ENCODE measurements around the gene SUV39H2.
"Not testable (repeated sequence)": the region's sequence is repeated elsewhere in the genome, so short reads cannot be mapped to it uniquely, and the experiment has no call there.

The SUV39H2 gene

DNA sequence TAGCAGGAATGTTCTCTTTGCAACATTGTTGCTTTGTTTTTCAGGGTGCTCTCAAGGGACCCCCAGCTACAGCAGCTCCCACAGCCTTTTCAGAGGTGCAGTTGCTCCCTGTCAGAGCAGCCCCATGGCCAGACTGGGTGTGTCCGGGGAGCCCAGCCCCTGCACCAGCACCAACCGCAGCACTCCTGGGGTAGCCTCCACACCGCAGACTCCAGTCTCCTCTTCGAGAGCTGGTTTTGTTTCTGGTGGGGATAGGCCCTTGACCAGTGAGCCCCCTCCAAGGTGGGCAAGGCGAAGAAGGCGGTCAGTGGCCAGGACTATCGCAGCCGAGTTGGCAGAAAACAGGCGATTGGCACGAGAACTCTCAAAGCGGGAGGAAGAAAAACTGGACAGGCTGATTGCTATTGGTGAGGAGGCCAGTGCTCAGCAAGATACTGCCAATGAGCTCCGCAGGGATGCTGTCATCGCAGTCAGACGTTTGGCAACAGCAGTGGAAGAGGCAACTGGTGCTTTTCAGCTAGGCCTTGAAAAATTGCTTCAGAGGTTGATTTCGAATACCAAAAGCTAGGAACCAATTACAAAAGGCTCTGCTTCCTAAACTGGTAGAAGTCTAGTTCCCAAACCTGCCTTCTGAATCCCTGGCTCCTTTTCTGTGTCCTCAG lies 35.2 kb upstream of the SUV39H2 start:
- no peak for FAIRE-seq
- no peak for DNase-seq (ENCODE audit: insufficient read length, low spot score)
- TF ChIP-seq POLR2AphosphoS5 (IDR thresholded peaks at IDR 0.05; ENCODE audit: low read depth, low read length) = no peak
- TF ChIP-seq TAF1 (IDR thresholded peaks at IDR 0.05; ENCODE audit: low read depth, low read length) = no peak
- no peak for TF ChIP-seq PAX5 (IDR thresholded peaks at IDR 0.05; ENCODE audit: insufficient read depth, low read length, severe bottlenecking)
- TF ChIP-seq POU2F2 (IDR thresholded peaks at IDR 0.05; ENCODE audit: low read depth, low read length) = no peak
- no peak for TF ChIP-seq POLR2A (IDR thresholded peaks at IDR 0.05; ENCODE audit: low read depth, low read length)
- no peak for TF ChIP-seq SPI1 (IDR thresholded peaks at IDR 0.05; ENCODE audit: low read depth, low read length)

DNA sequence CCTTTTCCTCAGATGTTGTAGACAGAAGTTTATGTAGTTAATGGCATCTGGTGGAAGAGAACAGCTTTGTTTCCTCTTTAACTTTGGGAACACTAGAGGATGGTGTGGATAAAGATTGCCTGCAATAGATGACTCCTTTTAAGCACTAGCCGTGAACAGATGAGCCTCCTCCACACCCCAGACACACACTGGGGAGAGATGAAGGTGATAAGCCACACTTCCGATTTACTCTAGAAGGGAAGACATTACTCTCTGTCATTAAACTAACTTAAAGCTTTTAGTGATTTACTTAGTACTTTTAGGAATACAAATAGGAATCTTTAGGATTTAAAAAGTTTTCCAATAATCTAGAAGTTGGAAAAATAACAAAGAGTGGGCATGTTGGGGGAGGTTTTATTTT lies 33.7 kb upstream of the SUV39H2 start:
- no peak for FAIRE-seq
- TF ChIP-seq POU2F2 (IDR thresholded peaks at IDR 0.05; ENCODE audit: low read depth, low read length) = no peak
- no peak for TF ChIP-seq TAF1 (IDR thresholded peaks at IDR 0.05; ENCODE audit: low read depth, low read length)
- TF ChIP-seq POLR2A (IDR thresholded peaks at IDR 0.05; ENCODE audit: low read depth, low read length) = 0 out of 2 replicates have a peak, but pooled peaks have one; percentile 8
- TF ChIP-seq PAX5 (IDR thresholded peaks at IDR 0.05; ENCODE audit: insufficient read depth, low read length, severe bottlenecking) = no peak
- DNase-seq (ENCODE audit: insufficient read length, low spot score) = no peak

DNA sequence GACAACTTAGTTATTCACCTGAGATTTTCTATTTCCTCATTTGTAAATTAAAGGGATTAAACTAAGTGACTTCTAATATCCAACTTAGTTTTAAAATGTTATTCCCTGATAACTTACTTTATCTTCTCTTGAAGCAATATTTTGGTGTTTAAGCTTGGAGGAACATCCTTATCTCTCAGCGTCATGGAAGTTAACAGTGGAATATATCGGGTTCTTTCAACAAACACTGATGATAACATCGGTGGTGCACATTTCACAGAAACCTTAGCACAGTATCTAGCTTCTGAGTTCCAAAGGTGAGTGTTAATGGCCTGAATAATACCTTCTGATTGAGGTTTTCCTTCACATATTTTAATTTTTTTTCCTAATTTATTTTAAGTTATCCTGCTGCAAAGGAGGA lies 26.4 kb upstream of the SUV39H2 start:
- TF ChIP-seq PAX5 (IDR thresholded peaks at IDR 0.05; ENCODE audit: insufficient read depth, low read length, severe bottlenecking) = no peak
- no peak for TF ChIP-seq SPI1 (IDR thresholded peaks at IDR 0.05; ENCODE audit: low read depth, low read length)
- no peak for TF ChIP-seq POU2F2 (IDR thresholded peaks at IDR 0.05; ENCODE audit: low read depth, low read length)
- TF ChIP-seq POLR2AphosphoS5 (IDR thresholded peaks at IDR 0.05; ENCODE audit: low read depth, low read length) = no peak
- TF ChIP-seq POLR2A (IDR thresholded peaks at IDR 0.05; ENCODE audit: low read depth, low read length) = no peak
- TF ChIP-seq TAF1 (IDR thresholded peaks at IDR 0.05; ENCODE audit: low read depth, low read length) = no peak
- FAIRE-seq (no peak), DNase-seq (ENCODE audit: insufficient read length, low spot score) (no peak)

DNA sequence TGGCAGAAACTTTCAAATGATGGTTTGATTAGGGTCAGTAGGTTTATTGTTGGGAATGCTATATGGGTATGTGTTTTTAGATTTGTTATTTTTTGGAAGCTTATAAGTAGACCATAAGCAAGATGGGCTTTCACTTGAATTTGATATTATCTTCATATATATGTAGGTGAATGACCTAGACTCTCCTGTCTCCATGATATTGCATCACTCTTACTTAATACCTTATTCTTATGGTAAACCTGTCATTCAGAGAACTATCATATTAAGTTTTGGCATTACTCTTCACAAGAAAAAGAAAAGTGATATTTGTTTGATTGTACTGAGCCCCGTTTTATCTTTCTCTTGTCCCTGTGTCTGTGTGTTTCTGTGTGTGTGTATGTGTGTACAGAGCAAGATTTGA lies 23.2 kb upstream of the SUV39H2 start:
- no peak for DNase-seq (ENCODE audit: insufficient read length, low spot score)
- TF ChIP-seq SPI1 (IDR thresholded peaks at IDR 0.05; ENCODE audit: low read depth, low read length) = no peak
- no peak for TF ChIP-seq POLR2AphosphoS5 (IDR thresholded peaks at IDR 0.05; ENCODE audit: low read depth, low read length)
- no peak for TF ChIP-seq TAF1 (IDR thresholded peaks at IDR 0.05; ENCODE audit: low read depth, low read length)
- TF ChIP-seq PAX5 (IDR thresholded peaks at IDR 0.05; ENCODE audit: insufficient read depth, low read length, severe bottlenecking) = no peak
- no peak for TF ChIP-seq POU2F2 (IDR thresholded peaks at IDR 0.05; ENCODE audit: low read depth, low read length)
- TF ChIP-seq POLR2A (IDR thresholded peaks at IDR 0.05; ENCODE audit: low read depth, low read length) = no peak
- no peak for FAIRE-seq

DNA sequence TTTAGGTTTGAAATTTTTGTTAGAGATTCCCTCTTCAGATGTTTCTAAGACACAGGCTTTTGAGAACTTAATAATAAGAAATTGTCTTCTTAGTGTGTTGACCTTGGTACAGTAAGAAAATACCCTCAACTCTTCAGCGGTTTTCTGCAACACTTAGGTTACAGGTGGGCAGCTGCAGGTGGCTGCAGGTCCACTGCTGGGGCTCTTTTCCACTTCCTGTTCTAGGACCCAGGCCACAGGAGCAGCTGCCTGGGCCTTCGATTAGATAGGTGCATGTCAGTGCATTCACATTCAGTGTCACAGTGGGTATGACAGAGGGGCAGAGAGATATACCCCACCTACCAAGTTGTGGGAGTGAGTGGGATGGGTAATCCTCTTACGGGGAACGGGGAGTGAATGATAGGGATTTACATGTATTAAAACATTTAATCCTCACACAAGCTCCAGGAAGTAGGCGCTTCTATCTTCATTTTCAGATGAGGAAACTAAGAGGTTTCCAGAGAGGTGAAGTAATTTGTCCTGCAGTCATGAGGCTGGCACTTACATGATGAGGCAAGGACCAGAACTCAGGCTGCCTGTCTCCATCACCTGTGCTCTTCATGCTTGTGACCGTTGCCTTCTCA lies 20.2 kb upstream of the SUV39H2 start:
- TF ChIP-seq PAX5 (IDR thresholded peaks at IDR 0.05; ENCODE audit: insufficient read depth, low read length, severe bottlenecking) (no peak), SPI1 (IDR thresholded peaks at IDR 0.05; ENCODE audit: low read depth, low read length) (peak; percentile 53), POU2F2 (IDR thresholded peaks at IDR 0.05; ENCODE audit: low read depth, low read length) (no peak)
- DNase-seq (ENCODE audit: insufficient read length, low spot score) (no peak), FAIRE-seq (no peak)

DNA sequence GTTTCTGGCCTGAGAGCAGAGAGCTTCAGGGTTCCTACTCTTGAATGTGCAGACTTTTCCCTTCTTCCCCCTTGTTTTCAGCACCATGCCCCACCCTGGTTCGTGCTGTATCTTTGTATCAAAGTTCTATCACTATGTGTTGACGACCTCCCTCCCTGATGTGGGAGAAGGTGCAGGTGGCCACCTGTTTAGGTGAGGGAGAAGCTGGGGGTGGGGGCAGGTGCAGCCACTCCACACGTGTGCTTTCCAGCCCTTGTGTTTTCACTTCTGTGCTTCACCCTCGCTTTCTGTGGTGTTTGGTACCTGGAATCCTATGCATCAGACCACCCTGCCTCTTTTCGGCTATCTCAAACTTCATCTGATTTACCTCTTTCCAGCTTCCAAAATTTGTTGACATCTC lies 19.6 kb upstream of the SUV39H2 start:
- TF ChIP-seq PAX5 (IDR thresholded peaks at IDR 0.05; ENCODE audit: insufficient read depth, low read length, severe bottlenecking) = no peak
- no peak for TF ChIP-seq POLR2AphosphoS5 (IDR thresholded peaks at IDR 0.05; ENCODE audit: low read depth, low read length)
- no peak for TF ChIP-seq SPI1 (IDR thresholded peaks at IDR 0.05; ENCODE audit: low read depth, low read length)
- no peak for TF ChIP-seq POU2F2 (IDR thresholded peaks at IDR 0.05; ENCODE audit: low read depth, low read length)
- TF ChIP-seq TAF1 (IDR thresholded peaks at IDR 0.05; ENCODE audit: low read depth, low read length) = no peak
- no peak for TF ChIP-seq POLR2A (IDR thresholded peaks at IDR 0.05; ENCODE audit: low read depth, low read length)
- peak; percentile 31 for FAIRE-seq

DNA sequence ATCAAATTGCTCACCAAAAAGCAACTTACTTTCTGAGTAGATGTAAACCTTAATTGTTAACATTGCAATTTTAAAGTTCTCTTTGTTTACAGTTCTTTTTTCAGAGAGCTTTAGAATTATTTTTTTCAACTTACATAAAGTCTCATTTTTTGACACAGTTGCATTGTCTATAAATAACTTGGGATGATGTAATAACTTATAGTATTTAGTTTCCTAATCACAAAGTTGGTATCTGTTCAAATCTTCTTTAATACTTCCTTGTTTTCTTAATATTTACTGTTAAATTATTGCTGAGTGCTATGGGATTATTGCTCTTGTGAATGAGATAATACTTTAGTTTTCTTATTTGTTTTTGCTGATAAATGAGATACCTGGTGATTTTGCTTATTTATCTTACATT lies 18.9 kb upstream of the SUV39H2 start:
- TF ChIP-seq PAX5 (IDR thresholded peaks at IDR 0.05; ENCODE audit: insufficient read depth, low read length, severe bottlenecking) (no peak), POU2F2 (IDR thresholded peaks at IDR 0.05; ENCODE audit: low read depth, low read length) (no peak), POLR2A (IDR thresholded peaks at IDR 0.05; ENCODE audit: low read depth, low read length) (no peak), POLR2AphosphoS5 (IDR thresholded peaks at IDR 0.05; ENCODE audit: low read depth, low read length) (no peak), TAF1 (IDR thresholded peaks at IDR 0.05; ENCODE audit: low read depth, low read length) (no peak), SPI1 (IDR thresholded peaks at IDR 0.05; ENCODE audit: low read depth, low read length) (no peak)
- DNase-seq (ENCODE audit: insufficient read length, low spot score) (no peak), FAIRE-seq (no peak)

More for the DNA sequence above, 19.6 kb upstream of the SUV39H2 start:
- DNase-seq (ENCODE audit: insufficient read length, low spot score) = no peak

DNA sequence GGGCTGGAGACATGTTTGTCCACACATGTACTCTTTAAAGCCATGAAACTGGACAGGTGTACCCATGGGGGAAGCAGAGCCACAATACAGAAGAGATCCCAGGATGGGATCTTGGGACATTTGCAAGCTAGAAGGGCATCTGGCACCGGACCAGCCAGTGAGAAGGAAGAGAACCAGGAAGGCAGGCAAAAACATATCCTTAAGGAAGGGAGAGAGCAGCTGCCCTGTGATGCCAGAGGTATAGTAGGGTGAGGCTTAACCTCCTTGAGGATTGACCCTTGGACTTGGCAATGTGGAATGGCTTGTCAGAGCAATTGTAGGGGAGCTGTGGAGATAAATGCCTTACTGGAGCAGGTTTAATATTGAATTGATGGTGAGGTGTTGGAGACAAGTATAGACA lies 17.9 kb upstream of the SUV39H2 start:
- FAIRE-seq = no peak
- DNase-seq (ENCODE audit: insufficient read length, low spot score) = no peak
- TF ChIP-seq POU2F2 (IDR thresholded peaks at IDR 0.05; ENCODE audit: low read depth, low read length) (no peak), POLR2A (IDR thresholded peaks at IDR 0.05; ENCODE audit: low read depth, low read length) (no peak), PAX5 (IDR thresholded peaks at IDR 0.05; ENCODE audit: insufficient read depth, low read length, severe bottlenecking) (no peak), POLR2AphosphoS5 (IDR thresholded peaks at IDR 0.05; ENCODE audit: low read depth, low read length) (no peak), SPI1 (IDR thresholded peaks at IDR 0.05; ENCODE audit: low read depth, low read length) (no peak), TAF1 (IDR thresholded peaks at IDR 0.05; ENCODE audit: low read depth, low read length) (no peak)

DNA sequence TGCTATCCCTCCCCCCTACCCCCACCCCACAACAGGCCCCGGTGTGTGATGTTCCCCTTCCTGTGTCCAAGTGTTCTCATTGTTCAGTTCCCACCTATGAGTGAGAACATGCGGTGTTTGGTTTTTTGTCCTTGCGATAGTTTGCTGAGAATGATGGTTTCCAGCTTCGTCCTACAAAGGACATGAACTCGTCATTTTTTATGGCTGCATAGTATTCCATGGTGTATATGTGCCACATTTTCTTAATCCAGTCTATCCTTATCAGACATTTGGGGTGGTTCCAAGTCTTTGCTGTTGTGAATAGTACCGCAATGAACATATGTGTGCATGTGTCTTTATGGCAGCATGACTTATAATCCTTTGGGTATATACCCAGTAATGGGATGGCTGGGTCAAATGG lies 14.2 kb upstream of the SUV39H2 start:
- not testable (repeated sequence) for FAIRE-seq; DNase-seq (ENCODE audit: insufficient read length, low spot score)

DNA sequence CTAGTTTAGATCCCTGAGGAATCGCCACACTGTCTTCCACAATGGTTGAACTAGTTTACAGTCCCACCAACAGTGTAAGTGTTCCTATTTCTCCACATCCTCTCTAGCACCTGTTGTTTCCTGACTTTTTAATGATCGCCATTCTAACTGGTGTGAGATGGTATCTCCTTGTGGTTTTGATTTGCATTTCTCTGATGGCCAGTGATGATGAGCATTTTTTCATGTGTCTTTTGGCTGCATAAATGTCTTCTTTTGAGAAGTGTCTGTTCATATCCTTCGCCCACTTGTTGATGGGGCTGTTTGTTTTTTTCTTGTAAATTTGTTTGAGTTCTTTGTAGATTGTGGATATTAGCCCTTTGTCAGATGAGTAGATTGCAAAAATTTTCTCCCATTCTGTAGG lies 13.8 kb upstream of the SUV39H2 start:
- FAIRE-seq = not testable (repeated sequence)

More for the DNA sequence above, 13.8 kb upstream of the SUV39H2 start:
- not testable (repeated sequence) for DNase-seq (ENCODE audit: insufficient read length, low spot score)
